CMK (cell line): ENCODE measurements around the gene CHM.
"Not testable (repeated sequence)": the region's sequence is repeated elsewhere in the genome, so short reads cannot be mapped to it uniquely, and the experiment has no call there.

Source experiments
- DNase-seq: peaks from one replicate; pipeline ENCODE4 v3.0.0-alpha.2; 2010; ENCODE audit warnings: low read depth

CHM gene, protein sequence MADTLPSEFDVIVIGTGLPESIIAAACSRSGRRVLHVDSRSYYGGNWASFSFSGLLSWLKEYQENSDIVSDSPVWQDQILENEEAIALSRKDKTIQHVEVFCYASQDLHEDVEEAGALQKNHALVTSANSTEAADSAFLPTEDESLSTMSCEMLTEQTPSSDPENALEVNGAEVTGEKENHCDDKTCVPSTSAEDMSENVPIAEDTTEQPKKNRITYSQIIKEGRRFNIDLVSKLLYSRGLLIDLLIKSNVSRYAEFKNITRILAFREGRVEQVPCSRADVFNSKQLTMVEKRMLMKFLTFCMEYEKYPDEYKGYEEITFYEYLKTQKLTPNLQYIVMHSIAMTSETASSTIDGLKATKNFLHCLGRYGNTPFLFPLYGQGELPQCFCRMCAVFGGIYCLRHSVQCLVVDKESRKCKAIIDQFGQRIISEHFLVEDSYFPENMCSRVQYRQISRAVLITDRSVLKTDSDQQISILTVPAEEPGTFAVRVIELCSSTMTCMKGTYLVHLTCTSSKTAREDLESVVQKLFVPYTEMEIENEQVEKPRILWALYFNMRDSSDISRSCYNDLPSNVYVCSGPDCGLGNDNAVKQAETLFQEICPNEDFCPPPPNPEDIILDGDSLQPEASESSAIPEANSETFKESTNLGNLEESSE

GRCh38 chrX:86047174-86047935 is at the start of gene CHM:
CHM (minus strand) TSS chrX:86047558; CDS start chrX:86047532, 26 bp downstream.
- peak; percentile 63 for DNase-seq

GRCh38 chrX:86078650-86079049 is 31.3 kb upstream of the CHM start:
- DNase-seq = no peak

DNA sequence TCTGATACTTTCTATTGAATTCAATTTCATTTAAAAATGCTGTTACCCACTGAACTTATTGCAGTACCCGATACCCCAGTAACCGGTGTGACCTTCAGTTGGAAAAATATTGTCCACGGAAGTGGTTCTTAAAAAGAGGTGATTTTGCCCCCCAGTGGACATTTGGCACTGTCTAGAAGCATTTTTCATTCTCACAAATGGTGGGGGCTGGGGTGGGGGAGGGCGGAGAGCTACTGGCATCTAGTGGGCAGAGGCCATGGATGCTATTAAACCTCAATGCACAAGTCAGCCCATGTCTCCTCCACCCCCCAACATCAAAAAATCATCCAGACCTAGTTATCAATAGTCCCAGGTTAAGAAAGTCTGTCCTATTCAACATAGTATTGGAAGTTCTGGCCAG is 19.6 kb upstream of the CHM start:
- no peak for DNase-seq

GRCh38 chrX:86061407-86061806 is 14.0 kb upstream of the CHM start:
- no peak for DNase-seq

DNA sequence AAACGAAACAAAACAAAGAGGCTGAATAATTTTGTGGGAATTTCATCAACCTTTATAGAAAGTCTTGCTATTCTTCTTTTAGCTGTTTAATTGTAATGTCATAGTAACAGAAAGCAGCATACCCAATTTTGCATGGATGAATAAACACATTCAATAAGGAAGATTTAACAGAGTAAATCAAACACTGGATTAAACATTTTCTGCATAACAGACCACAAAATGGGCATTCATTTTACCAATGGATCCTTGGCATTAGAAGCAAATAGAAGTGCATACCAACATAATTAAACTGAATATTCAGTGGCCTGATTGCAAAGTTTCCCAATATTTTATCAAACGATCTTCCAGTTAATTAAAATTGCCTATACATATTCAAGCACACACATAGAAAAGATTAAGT is 4.4 kb upstream of the CHM start:
- no peak for DNase-seq

- no peak for DNase-seq
Measured at GRCh38 chrX:86047936-86048280, 550 bp upstream of the CHM start.

DNA sequence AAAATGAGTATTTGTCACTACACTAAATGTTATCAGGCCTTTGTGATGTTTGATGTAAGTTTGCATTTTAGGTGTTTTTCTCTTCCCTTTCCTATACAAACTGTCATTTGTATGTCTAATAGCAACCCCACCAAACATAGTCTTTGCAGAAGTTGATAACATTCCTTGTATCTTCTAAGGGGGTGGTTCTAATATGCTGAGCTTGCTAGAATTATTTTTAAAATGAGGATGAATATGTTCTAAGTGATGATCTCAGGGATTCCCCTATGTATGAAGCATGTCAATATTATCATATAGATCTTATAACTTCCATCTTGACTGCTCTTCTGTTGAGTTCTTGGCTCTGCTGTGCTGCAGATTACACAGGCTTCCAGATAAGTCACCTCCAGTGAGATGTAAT is 3.1 kb downstream of the CHM start:
- no peak for DNase-seq

- DNase-seq = no peak
Measured at GRCh38 chrX:86039625-86040568, 7.5 kb downstream of the CHM start.

DNA sequence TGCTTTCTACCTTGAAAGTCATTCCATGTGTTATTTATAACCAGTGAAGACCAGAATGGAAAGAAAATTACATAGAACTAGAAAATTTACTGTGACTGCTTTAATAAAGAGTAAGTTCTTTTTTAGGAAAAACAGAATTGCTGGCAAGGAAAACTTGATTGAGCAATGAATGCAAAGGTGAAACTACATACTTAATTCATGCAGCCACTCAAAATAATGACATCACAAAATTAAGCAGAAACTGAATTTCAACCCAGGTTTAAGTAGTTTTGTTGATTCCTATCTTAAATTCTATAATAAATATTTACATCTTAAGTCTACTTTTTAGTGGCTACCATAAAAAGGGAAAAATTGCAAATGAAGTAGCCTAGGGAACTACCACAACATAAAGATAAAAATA is 14.0 kb downstream of the CHM start:
- no peak for DNase-seq

- no peak for DNase-seq
Measured at GRCh38 chrX:86028681-86029080, 18.7 kb downstream of the CHM start.

GRCh38 chrX:86023811-86024210 is 23.5 kb downstream of the CHM start:
- no peak for DNase-seq

DNA sequence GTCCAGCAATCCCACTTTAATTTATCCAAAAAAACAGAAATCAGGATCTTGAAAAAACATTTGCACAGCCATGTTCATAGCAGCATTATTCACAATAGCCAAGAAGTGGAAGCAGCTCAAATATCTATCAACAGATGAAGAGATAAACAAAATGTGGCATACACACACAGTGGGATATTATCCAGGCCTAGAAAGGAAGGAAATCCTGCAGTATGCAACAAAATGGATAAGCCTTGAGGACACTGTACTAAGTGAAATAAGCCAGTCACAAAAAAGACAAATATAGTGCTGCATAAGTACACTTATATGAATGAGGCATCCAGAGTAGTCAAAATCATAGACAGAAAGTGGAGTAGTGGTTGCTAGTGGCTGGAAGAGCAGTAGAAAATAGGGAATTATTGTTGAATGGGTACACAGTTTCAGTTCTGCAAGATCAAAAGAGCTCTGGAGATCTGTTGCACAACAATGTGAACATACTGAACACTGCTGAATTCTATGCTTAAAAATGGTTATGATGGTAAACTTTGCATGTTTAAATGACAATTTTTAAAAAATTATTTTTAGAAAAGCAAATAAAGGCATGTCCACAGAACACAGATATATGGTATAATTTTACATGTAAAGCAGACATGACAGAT is 25.6 kb downstream of the CHM start:
- no peak for DNase-seq

GRCh38 chrX:86016139-86016538 is 31.2 kb downstream of the CHM start:
- DNase-seq = no peak

DNA sequence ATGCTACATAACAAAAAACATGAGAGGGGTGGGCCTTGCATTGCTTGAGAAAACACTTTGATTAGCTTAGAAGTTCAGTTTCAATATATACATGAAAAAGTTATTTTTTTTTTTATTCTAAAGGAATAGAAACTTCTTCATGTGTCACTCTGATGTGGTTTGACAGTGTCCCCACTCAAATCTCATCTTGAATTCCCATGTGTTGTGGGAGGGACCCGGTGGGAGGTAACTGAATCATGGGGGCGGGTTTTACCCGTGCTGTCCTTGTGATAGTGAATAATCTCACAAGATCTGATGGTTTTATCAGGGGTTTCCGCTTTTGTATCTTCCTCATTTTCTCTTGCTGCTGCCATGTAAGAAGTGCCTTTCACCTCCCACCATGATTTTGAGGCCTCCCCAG is 32.4 kb downstream of the CHM start:
- DNase-seq = not testable (repeated sequence)

GRCh38 chrX:86014421-86014820 is 32.9 kb downstream of the CHM start:
- DNase-seq = no peak

GRCh38 chrX:86013792-86014191 is 33.6 kb downstream of the CHM start:
- DNase-seq = no peak

DNA sequence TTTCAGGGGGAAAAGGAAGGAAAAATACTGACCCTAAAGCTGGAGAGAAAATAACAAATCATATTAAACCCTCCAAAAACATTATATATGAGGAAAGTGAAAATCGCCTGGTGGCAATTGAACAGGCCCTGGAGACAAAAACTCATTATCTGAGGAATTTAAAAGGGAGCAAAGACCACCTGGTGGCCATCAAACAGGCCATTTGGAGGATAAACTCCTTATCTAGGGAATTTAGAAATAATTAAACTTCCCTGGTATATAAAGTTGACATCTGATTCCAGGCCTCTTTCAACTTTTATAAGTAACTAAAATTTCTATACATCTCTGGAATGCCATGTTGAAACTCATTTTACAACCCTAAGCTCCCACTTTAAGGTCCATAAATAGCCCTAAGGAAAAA is 35.2 kb downstream of the CHM start:
- DNase-seq = no peak

GRCh38 chrX:86009803-86010202 is 37.6 kb downstream of the CHM start:
- DNase-seq = not testable (repeated sequence)

DNA sequence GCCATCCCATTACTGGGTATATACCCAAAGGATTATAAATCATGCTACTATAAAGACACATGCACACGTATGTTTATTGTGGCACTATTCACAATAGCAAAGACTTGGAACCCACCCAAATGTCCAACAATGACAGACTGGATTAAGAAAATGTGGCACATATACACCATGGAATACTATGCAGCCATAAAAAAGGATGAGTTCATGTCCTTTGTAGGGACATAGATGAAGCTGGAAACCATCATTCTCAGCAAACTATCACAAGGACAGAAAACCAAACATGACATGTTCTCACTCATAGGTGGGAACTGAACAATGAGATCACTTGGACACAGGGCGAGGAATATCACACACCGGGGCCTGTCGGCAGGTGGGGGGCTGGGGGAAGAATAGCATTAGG is 39.5 kb downstream of the CHM start:
- not testable (repeated sequence) for DNase-seq

- DNase-seq = peak; percentile 30
Measured at GRCh38 chrX:86002076-86002896, 45.1 kb downstream of the CHM start.
